ENCODE measurements around the gene TOX2.

DNA sequence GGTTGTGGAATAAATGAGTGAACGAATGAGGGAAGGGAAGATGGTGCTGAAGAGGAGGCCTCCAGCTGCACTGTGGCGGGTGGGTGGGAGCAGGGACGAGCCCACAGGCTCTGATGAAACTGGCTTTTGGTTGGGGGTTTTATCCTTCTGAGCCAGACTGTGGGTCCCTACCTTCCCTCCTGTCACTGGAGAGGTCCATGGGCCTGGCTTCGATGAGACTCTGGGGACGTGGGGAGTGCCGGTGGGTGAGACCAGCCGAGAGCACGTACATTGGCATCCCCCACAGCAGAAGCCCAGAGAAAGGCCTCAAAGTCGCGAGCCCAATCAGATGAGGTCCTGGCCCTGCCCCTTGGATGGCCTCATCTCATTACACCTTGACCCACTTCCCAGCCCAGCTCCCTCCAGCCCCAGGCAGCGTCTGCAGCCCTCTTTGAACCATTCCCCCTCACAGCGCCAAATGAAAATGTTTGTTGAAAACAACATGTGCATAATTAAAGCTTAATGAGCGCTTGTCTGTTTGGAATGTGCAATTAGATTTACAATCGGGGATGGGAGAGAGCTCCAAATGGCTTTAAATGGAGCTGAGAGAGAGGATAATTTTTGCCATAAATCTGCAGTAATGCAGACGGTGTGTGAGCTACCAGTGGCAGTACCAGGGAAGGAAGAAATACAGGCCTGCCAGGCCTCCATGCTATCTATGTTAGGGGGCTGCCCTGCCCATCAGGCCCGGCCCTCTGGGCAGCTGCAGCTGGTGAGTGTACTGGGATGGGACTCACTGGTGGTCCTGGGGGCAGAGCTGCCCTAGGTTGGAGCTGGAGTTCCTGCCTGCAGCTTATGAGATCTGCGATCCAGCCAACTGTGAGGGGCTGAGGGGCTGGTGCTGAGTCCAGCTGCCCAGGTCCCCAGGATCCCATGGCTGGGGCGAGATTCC, 47.2 kb downstream of the TOX2 start:
- TF ChIP-seq CTCF (IDR thresholded peaks at IDR 0.05) (no peak), ZFX (IDR thresholded peaks at IDR 0.05; ENCODE audit: borderline replicate concordance) (no peak)

Measured in 22Rv1 (cell line).